Gastroesophageal sphincter (tissue), 4 donors: ENCODE results near the gene GP9. TPM values are rescaled to one million over a fixed set of nuclear protein-coding genes. Genes with fewer than 3 reads are reported as not detected.
A peak's percentile ranks its signal among the peaks of the same experiment; 100 is the strongest.

Source experiments
- ATAC-seq: fragments of 150-250 bp; one replicate; pipeline ENCODE4 v1.9.1; 2016; ENCODE audit warnings: mild to moderate bottlenecking, moderate library complexity
- H3K27ac ChIP-seq, 4 donors: fragments of 200-600 bp; sonication (generic) in 3 of 4; 1 replicate in 3 of 4; 2 replicates in 1 of 4; pipeline ENCODE4 v1.5.1; 2016 to 2019
- H3K27me3 ChIP-seq: fragments of 200-600 bp; sonication (generic); one replicate; pipeline ENCODE4 v1.5.1; 2019
- H3K36me3 ChIP-seq, 2 donors: fragments of 200-600 bp; sonication (generic); one replicate each; pipeline ENCODE4 v1.5.1; 2019; ENCODE audit warnings: control low read depth in 1 of 2
- H3K4me1 ChIP-seq, 3 donors: fragments of 200-600 bp; sonication (generic); 1 replicate in 2 of 3; 2 replicates in 1 of 3; pipeline ENCODE4 v1.5.1; 2016 to 2019; ENCODE audit warnings: control low read depth in 2 of 3
- H3K4me3 ChIP-seq, 2 donors: fragments of 200-600 bp; sonication (generic); one replicate each; pipeline ENCODE4 v1.5.1; 2019; ENCODE audit warnings: mild to moderate bottlenecking in 1 of 2, moderate library complexity in 1 of 2
- H3K9me3 ChIP-seq, 3 donors: fragments of 200-600 bp; sonication (generic); one replicate each; pipeline ENCODE4 v1.5.1; 2017 to 2019; ENCODE audit warnings: control low read depth in 2 of 3
- CTCF ChIP-seq, 4 experiments: fragments of 200-600 bp in 2 of 4; fragments of 450-650 bp in 2 of 4; sonication (generic) in 1 of 4; IDR thresholded peaks; one replicate each; pipeline ENCODE4 v1.5.1; 2017 to 2019; ENCODE audit warnings: antibody characterized with exemption in 4 of 4, mild to moderate bottlenecking in 2 of 4, moderate library complexity in 2 of 4
- EP300 ChIP-seq: sonication (generic); formaldehyde crosslinking; IDR thresholded peaks from one replicate; pipeline ENCODE4 v1.6.1; 2017; ENCODE audit warnings: antibody characterized with exemption, mild to moderate bottlenecking
- POLR2A ChIP-seq, 2 donors: fragments of 450-650 bp; IDR thresholded peaks; one replicate each; pipeline ENCODE4 v1.6.1; 2017; ENCODE audit warnings: antibody characterized with exemption in 2 of 2, mild to moderate bottlenecking in 2 of 2, moderate library complexity in 1 of 2
- POLR2AphosphoS5 ChIP-seq: sonication (generic); formaldehyde crosslinking; IDR thresholded peaks from one replicate; pipeline ENCODE4 v1.6.1; 2017; ENCODE audit warnings: antibody characterized with exemption
- WGBS, 2 donors: methylation state at CpG; one replicate each; pipeline ENCODE4 v1.1.5; 2018; ENCODE audit warnings: low coverage in 1 of 2; 5-methylcytosine and 5-hydroxymethylcytosine counted together
- total RNA-seq, 4 donors: library from RNA; depleted of rRNA; stranded (reverse); fragments of >200 nt; gene quantifications; one replicate each; pipeline ENCODE4 v1.1.0, GENCODE V29; 2016

GP9 gene
- total RNA-seq, 4 donors from 2014 or later: not detected

- no peak for TF ChIP-seq EP300
- no peak for TF ChIP-seq CTCF (IDR thresholded peaks at IDR 0.05)
- no peak for TF ChIP-seq POLR2A (IDR thresholded peaks at IDR 0.05)
- TF ChIP-seq POLR2AphosphoS5: no peak
- 63% methylated on average over 2 of the region's 8 CpGs; no CpG with 5 or more reads in 1 of the 2 donors for WGBS, 2 donors
- no peak overlapping the region for H3K27ac ChIP-seq
- peaks cover 0 to 24% (median 0%) of the 10 kb centered on the region in 3 donors for H3K4me1 ChIP-seq
- H3K4me3 ChIP-seq: no peak overlapping the region
- no peaks in the 10 kb centered on the region for H3K9me3 ChIP-seq
- no peaks in the 10 kb centered on the region for H3K27me3 ChIP-seq
- no peak for ATAC-seq
- H3K36me3 ChIP-seq: no peaks in the 10 kb centered on the region
Measured at GRCh38 chr3:129081503-129081902, 20.9 kb downstream of the GP9 start.

DNA sequence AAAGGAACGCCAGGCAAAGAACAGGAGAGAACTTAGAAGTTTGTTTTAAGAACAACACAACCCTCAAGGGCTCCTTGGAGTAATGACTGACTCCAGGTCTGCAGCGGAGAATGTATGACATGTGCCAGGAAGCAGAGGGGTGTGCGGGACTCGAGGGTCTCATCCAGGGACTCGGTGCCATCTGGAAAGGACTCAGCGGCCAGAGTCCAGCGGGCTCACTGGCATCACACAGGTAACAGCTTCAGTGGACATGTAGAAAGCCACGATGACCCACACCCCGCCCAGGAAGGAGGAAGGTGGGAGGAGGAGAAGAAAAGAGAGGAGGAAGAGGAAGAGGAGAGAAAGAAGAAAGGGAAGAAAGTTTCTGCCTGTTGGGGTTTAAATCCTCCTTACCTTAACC is 21.4 kb downstream of the GP9 start:
- H3K36me3 ChIP-seq: no peaks in the 10 kb centered on the region
- H3K27ac ChIP-seq: no peak overlapping the region
- no peak for TF ChIP-seq POLR2A (IDR thresholded peaks at IDR 0.05)
- no peak for TF ChIP-seq CTCF (IDR thresholded peaks at IDR 0.05)
- TF ChIP-seq POLR2AphosphoS5: no peak
- no peak for TF ChIP-seq EP300
- no peaks in the 10 kb centered on the region for H3K27me3 ChIP-seq
- WGBS, 2 donors: 53 to 79% methylated on average over 2 to 5 of the region's 9 CpGs
- H3K4me1 ChIP-seq: peaks cover 0 to 24% (median 2%) of the 10 kb centered on the region in 3 donors
- no peaks in the 10 kb centered on the region for H3K9me3 ChIP-seq
- H3K4me3 ChIP-seq: no peak overlapping the region
- ATAC-seq: no peak

DNA sequence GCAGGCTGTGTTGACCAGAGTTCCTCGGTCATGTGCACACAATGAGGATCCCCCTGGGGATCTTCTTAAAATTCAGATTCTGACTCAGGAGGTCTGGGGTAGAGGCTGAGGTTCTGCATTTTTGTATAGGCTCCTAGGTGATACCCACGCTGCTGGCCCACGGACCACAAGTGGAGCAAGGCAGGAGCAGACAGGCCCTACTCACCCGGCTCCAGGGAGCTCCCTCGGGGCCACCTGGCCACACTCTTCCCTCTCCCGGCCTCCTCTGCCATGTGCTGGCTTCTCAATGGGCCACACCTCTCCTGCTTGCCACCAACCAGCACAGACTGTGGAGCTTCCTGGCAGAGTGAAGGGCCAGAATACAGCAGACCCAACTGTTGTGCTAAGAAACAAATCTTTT is 23.9 kb downstream of the GP9 start:
- no peak for ATAC-seq
- Histone ChIP-seq H3K36me3 (no peaks in the 10 kb centered on the region), H3K4me1 (peaks cover 0 to 15% (median 6%) of the 10 kb centered on the region in 3 donors), H3K27ac (no peak overlapping the region), H3K9me3 (no peaks in the 10 kb centered on the region), H3K27me3 (no peaks in the 10 kb centered on the region), H3K4me3 (no peak overlapping the region)
- no peak for TF ChIP-seq POLR2AphosphoS5
- TF ChIP-seq EP300: no peak
- no peak for TF ChIP-seq CTCF (IDR thresholded peaks at IDR 0.05)
- TF ChIP-seq POLR2A (IDR thresholded peaks at IDR 0.05): no peak
- 90% methylated on average over 2 of the region's 6 CpGs; no CpG with 5 or more reads in 1 of the 2 donors for WGBS, 2 donors

- Histone ChIP-seq H3K4me3 (no peak overlapping the region), H3K36me3 (no peaks in the 10 kb centered on the region), H3K4me1 (peaks cover 0 to 15% (median 6%) of the 10 kb centered on the region in 3 donors), H3K27ac (peak overlapping the region in 1 of 4 donors; percentile 88), H3K27me3 (no peaks in the 10 kb centered on the region), H3K9me3 (no peaks in the 10 kb centered on the region)
- TF ChIP-seq EP300 (no peak), POLR2A (IDR thresholded peaks at IDR 0.05) (no peak), POLR2AphosphoS5 (no peak), CTCF (IDR thresholded peaks at IDR 0.05) (no peak)
- ATAC-seq: no peak
- WGBS, 2 donors: no CpG with 5 or more reads among the region's 12 CpGs
Measured at GRCh38 chr3:129085165-129085715, 24.7 kb downstream of the GP9 start.

- TF ChIP-seq POLR2A (IDR thresholded peaks at IDR 0.05) (no peak), EP300 (no peak), CTCF (IDR thresholded peaks at IDR 0.05) (no peak)
- no peaks in the 10 kb centered on the region for H3K27me3 ChIP-seq
- H3K9me3 ChIP-seq: no peaks in the 10 kb centered on the region
- 100% methylated on average over 1 of the region's 4 CpGs; no CpG with 5 or more reads in 1 of the 2 donors for WGBS, 2 donors
- ATAC-seq: no peak
- no peak overlapping the region for H3K4me3 ChIP-seq
- H3K27ac ChIP-seq: peak overlapping the region in 3 of 4 donors; percentile 84 to 88 (median 87)
- H3K4me1 ChIP-seq: peaks cover 0 to 15% (median 6%) of the 10 kb centered on the region in 3 donors
- no peaks in the 10 kb centered on the region for H3K36me3 ChIP-seq
Measured at GRCh38 chr3:129085818-129086217, 25.2 kb downstream of the GP9 start.
